ENCODE data around the gene SPAG9.

SPAG9 gene

GRCh38 chr17:50928646-50929045 lies 192.0 kb downstream of the SPAG9 start:
- TF ChIP-seq CTCF (IDR thresholded peaks at IDR 0.05; ENCODE audit: extremely low read depth, missing control alignments) = no peak
- no peak for DNase-seq (ENCODE audit: low spot score)

- no peak for DNase-seq (ENCODE audit: low spot score)
- no peak for TF ChIP-seq CTCF (IDR thresholded peaks at IDR 0.05; ENCODE audit: extremely low read depth, missing control alignments)
Measured at GRCh38 chr17:50927287-50927686, 193.4 kb downstream of the SPAG9 start.

- peak; percentile 5 for DNase-seq (ENCODE audit: low spot score)
- TF ChIP-seq CTCF (IDR thresholded peaks at IDR 0.05; ENCODE audit: extremely low read depth, missing control alignments) = no peak
Measured at GRCh38 chr17:50926523-50926922, 194.1 kb downstream of the SPAG9 start.

- TF ChIP-seq CTCF (IDR thresholded peaks at IDR 0.05; ENCODE audit: extremely low read depth, missing control alignments) = no peak
- DNase-seq (ENCODE audit: low spot score) = no peak
Measured at GRCh38 chr17:50925296-50925891, 195.3 kb downstream of the SPAG9 start.

- no peak for DNase-seq (ENCODE audit: low spot score)
- no peak for TF ChIP-seq CTCF (IDR thresholded peaks at IDR 0.05; ENCODE audit: extremely low read depth, missing control alignments)
Measured at GRCh38 chr17:50924800-50925199, 195.9 kb downstream of the SPAG9 start.

- no peak for TF ChIP-seq CTCF (IDR thresholded peaks at IDR 0.05; ENCODE audit: extremely low read depth, missing control alignments)
- no peak for DNase-seq (ENCODE audit: low spot score)
Measured at GRCh38 chr17:50924300-50924699, 196.4 kb downstream of the SPAG9 start.

GRCh38 chr17:50923611-50924010 lies 197.1 kb downstream of the SPAG9 start:
- DNase-seq (ENCODE audit: low spot score) = no peak
- no peak for TF ChIP-seq CTCF (IDR thresholded peaks at IDR 0.05; ENCODE audit: extremely low read depth, missing control alignments)

Measured in GM20000 (cell line).